Embryonic facial prominence (tissue), 1 donor: ENCODE measurements around the gene BTBD9.

Experiments
- DNase-seq: peaks from one replicate; pipeline ENCODE4 v3.0.0-alpha.2; 2016; ENCODE audit errors: extremely low spot score

Gene BTBD9

DNA sequence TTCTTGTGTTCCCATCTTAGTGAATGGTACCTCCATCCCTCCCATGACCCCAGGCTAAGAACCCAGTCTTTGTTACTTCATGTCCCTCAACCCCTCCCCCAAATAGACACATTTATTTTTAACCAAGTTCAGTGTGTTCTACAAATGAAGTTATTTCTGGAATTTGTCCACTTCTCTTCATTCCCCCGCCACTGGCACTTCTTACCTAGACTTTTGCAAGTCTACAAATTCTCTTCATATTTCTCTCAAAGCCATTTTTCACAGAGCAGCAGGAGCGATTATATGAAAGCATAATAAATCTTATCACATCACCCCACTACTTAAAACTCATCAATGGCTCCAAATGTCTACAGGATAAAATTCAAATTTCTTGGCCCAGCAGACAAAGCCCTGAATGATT is 131.4 kb downstream of the BTBD9 start:
- no peak for DNase-seq

DNA sequence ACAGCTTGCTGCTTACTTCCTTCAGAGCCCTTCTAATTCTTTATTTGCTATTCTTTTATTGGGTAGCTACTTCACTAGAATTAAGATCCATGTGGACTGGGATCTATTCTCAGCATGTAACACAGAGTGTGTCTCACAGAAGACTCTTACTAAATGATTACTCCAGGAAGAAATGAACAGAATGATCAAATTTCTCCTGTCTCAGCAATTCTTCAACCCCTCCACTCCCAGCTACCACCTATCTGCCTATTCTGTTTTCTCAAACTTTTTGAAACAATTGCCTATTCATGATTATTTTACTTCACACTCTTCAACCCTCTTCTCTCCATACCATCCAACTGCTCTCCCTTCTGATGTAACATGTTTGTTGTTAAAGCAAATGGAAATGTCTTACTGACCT is 132.6 kb downstream of the BTBD9 start:
- no peak for DNase-seq

DNA sequence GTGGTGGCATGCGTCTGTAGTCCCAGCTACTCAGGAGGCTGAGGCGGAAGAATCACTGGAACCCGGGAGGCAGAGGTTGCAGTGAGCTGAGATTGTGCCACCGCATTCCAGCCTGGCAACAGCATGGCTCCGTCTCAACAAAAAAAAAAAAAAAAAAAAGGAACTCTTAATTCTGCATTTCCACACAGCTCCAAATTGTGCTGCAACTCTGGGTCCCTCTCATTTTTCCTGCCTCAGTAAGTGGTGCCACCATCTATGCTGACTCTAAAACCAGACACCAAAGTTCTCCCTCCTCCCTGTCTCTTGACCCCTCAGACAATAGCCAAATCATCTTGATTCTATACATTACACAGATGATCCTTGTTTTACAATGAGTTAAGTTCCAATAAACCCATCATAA is 133.9 kb downstream of the BTBD9 start:
- DNase-seq = no peak

DNA sequence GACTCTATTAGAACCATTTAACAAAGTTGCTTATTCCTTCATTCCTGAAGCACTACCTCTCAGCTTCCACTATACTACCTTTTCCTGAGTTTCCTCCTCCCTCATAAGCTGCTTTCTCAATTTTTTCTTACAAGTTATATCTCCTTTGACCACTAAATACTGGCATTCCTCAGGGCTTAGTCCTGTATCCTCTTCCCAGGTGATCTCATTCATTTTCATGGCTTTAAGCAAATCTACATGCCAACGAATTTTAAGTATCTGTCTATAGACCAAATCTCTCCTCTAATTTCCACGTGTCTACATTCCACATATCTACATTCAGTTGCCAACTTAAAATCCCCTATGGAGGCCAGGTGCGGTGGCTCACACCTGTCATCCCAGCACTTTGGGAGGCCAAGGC is 134.7 kb downstream of the BTBD9 start:
- DNase-seq = no peak

DNA sequence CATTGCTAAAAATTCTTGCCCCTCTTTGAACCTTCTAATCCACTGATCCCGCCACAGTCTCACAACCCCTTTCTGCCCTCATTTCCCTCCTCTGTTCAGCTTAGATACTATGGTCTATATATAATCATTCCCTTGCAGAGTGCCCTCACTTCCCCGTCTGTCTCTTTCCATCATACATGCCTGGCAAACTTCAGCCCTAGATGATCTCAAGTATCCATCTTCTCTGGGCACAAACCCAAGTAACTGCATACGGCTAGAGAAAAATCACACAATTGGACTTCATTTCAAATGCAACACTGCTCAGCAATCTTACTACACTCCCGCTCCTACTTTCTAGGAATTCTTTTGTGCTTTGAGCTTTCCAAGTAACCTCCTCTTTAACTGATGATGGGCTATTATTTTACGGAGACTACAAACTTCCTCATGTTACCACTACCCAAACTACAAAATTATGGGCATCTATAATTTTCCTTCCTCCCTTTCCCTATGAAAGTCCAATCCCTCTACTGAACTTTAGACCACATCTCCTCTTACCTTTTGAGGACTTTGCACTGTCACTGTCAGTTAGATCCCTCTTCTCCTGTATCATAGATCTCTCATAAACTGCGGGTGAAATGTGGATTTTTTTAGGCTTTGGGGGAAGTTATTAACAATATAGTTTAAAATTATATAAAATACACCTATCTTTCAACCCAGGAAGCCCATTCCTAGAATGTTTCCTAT is 135.6 kb downstream of the BTBD9 start:
- no peak for DNase-seq

DNA sequence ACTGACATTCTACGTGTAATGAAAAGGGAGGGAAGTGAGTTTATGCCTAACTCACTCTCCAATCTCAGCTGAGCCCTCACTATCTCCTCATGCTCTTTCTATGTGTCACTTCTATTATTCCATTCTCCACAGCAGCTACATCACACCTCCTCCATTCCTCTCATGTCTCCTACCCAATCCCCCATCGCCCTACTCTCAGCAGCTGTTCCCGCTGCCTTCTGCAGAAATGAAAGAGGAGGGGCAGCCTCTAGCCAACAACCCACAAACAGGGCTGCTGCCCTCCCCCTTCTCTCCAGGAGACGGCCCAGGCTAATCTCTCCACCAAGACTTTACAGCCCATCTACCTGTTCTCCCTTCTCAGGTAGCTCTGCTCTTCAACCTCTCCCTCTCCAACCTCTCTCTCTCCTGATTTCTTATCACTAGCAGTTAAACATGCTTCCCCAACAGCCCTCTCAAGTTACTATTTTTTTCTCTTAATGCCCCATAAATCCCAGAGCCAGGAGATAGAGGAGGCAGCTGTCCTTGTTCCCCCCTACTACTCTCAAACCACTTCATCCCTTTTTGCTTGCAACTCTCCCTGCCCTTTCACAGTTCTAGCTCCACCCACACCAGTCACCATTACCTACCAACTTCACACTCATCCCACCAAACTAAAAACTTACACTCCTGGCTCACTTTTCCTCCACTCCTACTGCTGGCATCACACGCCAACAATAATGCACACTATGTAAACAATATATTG is 136.5 kb downstream of the BTBD9 start:
- no peak for DNase-seq

DNA sequence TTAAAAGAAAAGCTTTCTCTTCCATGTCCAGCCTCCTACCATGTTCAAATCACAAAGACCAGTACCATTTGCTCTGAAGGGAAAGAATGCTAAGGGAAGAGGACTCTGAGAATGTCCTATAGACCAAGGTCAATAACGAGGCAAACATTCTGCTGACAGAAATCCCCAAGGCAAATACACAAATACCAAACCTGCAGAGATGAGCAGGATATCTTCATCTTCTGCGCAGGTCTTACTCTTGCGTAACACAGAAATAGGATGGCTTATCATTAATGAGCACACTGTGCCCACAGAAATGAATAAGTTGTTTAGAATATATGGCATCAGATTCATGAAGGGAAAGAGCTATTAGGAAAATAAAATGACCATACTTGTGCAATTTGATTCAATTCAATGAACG is 137.3 kb downstream of the BTBD9 start:
- no peak for DNase-seq

DNA sequence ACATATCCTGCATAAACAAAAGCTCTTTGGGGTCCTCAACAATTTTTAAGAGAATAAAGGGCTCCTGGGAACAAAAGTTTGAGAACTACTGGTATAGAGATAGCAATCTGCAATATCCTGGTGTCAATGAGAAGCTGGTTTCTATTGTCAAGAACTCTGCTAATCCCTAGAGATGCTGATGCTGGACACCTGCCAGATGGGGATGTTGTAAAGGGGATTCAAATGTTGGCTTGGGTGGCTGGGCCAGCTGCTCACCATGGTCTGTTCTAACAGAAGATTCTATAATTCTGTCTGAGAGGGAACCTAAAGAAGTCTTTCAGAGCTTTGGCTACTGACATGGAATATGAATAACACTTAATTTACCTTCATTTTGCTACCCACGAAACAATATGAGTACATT is 137.8 kb downstream of the BTBD9 start:
- DNase-seq = no peak

DNA sequence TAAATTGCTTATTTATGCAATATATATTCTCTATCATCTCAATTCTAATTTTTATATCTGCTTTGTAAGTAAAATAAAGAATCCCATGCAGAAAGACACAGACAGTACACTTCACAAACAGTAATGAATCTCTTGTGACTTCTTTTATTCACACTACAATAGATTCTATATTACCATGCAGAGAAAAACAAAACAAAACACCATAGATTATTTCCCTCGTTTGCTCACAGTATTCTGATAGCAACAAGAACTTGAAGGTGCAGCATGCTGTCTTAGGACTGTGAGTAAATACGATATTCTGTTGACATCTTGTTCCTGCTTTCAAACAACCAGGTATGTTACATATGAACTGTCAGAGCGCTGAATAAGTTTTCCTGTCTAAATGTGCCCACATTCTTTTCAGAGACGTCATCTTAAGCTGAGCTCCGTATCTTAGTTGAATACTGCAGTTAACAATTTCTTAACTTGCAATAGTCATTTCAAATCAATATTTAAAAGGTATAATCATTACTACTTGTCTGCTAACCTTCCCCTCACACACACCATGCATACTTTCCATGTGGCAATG is 140.1 kb downstream of the BTBD9 start:
- no peak for DNase-seq

DNA sequence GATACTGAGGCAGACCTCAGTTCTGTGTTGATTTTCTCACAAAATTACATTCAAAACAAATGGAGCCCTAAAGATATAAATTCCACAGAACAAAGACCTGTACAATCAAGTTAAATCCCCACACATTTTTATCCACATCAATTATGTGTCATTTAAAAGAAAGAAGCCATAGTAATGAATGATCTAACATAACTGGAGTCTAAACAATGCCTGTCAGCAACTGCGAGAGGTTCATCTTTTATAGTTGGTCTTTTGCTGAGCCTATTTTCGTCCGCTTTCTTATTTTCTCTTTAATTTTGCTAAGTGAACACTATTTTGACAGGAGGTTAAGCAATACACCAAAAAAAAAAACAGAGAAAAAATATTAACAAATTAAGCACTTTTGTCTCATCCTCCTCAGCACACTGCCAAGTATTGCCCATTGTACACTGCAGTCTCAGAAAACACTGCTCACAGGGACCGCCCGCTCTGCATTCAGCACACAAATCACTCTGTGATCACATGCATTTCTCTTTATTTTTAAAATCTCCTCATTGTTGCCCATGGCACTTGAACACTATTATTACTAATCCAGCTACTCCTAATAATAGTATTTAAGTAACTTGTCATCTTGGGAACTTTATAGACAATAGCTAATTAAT is 140.8 kb downstream of the BTBD9 start:
- DNase-seq = no peak

DNA sequence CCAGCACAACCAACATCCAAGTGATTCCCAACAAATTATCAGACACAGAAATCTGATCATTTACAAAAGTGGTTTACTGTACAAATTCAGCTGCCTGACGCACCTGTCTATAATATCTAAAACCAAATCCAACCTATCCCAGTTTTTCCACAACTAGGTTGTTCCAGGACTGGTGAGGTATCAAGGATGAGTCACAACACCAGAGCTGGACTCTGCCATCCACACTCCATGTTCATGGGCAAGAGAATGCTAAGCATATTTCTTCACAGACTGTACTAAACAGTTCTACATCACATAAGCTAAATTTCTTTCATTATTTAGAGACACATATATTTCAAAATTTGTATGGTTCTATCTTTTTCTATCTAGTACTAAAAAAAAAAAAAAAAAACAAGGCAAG is 141.6 kb downstream of the BTBD9 start:
- no peak for DNase-seq

DNA sequence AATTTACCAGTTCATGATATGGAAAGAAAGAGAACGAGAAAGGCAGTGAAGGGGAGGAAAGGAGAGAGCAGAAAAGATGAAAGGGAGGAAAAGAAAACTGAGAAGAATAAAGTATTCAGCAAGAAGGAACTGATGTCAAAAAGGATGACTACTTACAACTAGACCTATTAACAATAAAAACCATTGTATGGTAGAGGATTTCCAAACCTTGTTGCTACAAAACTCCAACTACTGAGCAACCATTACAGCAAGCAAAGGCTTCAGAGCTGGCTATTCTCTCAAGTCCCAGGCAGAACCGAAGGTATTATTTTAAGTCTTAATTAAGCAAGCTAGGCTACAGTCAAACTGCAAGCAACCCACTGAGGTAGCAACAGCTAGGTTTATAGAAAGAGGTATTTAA is 142.2 kb downstream of the BTBD9 start:
- DNase-seq = no peak

DNA sequence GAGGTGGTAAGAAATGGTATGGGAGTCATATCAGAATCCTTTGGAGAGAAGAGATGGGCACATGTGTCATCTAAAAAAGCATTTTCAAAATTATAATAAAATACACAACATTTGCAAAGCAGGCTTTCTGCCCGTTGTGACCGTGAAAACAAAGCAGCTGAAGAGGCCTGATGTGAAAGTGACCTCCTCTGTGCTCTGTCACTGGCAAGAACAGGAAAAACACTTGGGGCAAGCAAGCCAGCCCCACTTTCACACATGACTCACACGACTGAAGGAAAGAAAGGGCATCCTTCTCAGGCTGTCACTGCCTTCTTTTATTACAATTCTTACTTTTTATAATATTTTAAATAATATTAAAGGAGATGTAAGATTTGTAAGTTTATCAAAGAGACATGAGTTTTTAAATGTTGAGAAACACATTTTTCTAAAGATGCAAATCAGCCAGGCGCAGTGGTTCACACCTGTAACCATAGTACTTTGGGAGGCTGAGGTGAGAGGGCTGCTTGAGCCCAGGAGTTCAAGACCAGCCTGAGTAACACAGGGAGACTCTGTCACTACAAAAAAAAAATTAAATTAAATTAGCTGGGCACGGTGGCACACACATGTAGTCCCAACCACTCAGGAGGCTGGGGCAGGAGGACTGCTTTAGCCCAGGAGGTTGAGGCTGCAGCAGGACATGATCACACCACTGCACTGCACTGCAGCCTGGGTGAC is 143.7 kb downstream of the BTBD9 start:
- no peak for DNase-seq

DNA sequence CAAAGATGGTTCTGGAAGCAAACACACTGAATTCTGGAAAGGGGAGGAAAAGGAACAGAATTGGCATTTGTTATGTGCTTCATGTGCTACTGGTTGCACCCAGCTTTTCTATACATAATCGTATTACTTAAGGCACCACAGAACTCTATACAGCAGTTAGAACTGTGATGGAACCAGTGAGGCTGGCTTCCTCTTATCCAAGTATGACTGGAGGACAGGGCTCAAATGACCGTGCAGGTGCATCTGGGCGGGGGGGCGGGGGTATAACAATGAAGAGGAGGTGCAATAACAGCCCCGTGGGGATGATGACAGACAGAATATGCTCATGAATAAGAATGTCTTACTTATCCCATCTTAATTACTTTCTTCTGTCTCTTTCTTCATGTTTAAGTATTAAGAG is 144.2 kb downstream of the BTBD9 start:
- no peak for DNase-seq

DNA sequence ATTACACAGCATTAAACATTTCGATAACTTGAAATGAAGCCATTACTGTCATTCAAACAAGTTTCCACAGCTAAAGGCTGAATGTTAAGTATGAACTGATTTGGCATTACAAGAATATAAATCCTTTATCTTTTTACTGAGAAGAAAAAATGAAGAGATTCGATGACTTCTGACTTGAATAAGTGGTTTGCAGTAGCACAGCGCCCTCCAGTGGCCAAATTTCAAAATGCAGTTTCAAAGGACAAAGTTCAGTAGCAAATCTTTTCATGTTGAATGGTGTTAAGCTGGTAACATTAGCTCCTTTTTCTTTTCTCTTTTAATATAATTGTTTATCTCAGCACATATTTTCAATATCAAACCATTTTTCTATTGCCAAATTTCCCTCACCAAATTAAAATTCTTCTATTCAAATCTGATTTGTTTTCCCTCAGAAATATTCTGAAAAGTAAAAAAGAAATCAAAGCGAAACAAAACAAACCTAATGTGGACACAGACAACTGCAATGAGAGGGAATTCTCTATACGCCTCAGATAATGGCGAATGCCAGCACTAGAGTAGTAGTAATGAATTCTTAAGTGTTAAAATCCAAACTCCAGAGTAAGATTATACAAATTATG is 145.7 kb downstream of the BTBD9 start:
- DNase-seq = peak; percentile 54

DNA sequence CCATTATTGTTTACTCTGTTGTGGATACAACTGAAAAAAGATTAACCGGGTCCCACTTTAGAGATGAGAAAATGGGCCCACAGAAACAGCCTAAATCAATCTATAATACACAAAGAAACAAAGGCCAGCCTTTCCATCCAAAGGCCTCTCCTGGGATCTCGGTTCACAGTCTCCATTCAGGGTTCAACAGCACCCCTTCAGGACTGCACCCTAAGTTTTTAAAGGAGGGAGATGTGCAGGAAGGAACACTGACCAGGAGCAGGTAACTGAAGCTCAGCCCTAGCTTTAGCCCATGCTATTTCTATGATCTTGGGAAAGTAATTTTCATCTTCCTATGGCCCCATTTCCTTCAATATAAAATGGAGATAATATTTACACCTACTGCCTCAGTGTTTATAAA is 147.7 kb downstream of the BTBD9 start:
- no peak for DNase-seq

DNA sequence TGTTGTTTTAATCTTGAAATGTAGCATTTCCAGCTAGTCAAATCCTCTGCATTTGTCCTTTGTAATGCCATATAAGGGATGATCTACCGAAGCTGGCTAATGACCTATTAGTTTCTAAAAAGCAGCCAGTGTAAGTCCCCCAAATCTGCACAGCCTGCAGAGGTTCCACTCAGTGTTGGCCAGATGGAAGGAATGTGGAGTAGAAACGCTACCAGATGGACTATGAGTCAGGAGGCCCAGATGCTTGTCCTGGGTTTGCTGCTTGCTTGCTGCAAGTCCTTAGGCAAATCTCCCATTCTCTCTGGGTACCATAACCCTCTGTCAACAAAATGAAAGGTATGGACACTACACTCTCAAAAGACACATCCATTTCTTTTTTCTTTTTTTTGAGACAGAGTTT is 149.8 kb downstream of the BTBD9 start:
- no peak for DNase-seq

DNA sequence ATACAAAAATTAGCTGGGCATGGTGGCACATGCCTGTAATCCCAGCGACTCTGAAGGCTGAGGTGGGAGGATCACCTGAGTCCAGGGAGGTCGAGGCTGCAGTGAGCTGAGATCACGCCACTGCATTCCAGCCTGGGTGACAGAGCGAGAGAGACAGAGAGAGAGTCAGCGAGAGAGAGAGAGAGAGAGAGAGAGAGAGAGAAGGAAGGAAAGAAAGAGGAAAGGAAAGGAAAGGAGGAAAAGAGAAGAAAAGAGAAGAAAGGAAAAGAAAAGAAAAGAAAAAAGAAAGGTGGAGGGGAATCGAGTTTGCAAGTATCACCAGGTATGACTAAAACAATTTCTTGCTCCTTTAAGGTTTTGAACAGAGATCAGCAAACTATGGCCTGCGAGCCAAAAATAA is 152.3 kb downstream of the BTBD9 start:
- DNase-seq = no peak

DNA sequence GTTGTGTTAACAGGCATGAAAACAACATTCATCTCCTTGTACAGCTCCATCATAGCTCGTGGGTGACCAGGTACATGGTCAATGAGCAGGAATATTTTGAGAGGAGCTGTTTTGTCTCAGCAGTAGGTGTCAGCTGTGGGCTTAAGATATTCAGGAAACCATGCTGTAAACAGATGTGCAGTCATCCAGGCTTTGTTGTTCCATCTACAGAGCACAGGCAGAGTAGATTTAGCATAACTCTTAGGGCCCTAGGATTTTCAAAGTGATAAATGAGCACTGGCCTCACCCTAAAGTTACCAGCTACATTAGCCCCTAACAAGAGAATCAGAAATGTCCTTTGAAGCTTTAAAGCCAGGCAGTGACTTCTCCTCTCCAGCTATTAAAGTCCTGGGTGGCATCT is 154.2 kb downstream of the BTBD9 start:
- DNase-seq = no peak

DNA sequence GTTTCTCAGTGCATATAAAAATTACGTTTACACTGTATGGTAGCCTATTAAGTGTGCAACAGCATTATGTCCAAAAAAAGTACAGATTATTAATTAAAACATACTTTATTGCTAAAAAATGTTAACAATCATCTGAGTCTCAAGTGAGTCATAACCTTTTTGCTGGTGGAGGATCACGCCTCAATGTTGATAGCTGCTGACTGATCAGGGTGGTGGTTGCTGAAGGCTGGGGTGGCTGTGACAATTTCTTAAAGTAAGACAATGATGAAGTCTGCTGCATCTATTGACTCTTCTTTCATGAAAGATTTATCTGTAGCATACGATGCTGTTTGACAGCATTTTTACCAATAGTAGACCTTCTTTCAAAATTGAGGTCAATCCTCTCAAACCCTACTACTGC is 155.1 kb downstream of the BTBD9 start:
- no peak for DNase-seq

DNA sequence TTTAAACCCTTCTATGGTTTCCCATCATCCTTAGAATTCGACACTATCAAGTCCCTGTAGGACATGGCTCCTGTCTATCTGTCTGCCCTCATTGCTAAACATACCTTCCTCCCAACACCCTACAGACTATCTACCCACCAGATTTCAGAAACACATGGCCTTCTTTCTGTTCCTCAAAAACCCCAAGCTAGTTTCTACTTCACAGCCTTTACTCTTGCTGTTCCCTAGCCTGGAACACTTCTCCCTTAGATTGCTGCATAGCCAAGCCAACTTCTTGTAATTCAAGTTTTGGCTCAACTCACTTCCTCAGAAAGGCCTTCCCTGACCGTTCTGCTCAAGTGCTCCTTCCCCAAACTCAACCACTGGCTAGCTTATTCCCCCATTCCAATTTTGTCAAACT is 156.2 kb downstream of the BTBD9 start:
- DNase-seq = no peak

DNA sequence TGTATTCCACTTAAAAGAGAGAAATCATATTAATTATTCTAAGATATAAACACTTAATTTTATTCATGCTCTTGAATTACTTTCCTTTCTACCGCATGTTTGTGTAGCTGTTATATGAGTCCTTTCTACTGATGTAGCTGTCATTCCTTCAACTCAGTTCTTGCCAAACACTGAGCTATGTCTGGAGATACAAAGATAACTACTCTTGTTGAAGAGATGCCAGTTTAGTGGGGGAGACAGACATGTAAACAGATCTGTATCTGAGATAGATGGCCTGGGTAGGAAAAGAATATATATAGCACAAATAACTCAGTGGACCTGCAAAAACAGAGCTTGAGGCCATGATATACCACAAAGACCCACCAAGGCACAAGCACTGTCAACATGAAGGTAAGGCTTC is 157.3 kb downstream of the BTBD9 start:
- no peak for DNase-seq
